ENCODE results near the gene LCN12. TPM values are rescaled to one million over a fixed set of nuclear protein-coding genes. Genes with fewer than 3 reads are reported as not detected.

The LCN12 gene
- polyA plus RNA-seq, 3 donors, result 0.67 to 1.4 TPM; not detected in 1

GRCh38 chr9:136963751-136964150 lies 11.7 kb downstream of the LCN12 start:
- 87 to 90% (median 89%) methylated on average over 11 to 12 of the region's 12 CpGs for WGBS, 3 donors

GRCh38 chr9:136964171-136964689 lies 12.2 kb downstream of the LCN12 start:
- WGBS, 3 donors, result 66 to 71% (median 69%) methylated on average over 21 to 22 of the region's 22 CpGs
- no peak overlapping the region for H3K27ac ChIP-seq (ENCODE audit: low read depth, low read length)

More at GRCh38 chr9:136963751-136964150, 11.7 kb downstream of the LCN12 start:
- H3K27ac ChIP-seq (ENCODE audit: low read depth, low read length), result no peak overlapping the region

GRCh38 chr9:136964833-136965422 lies 12.9 kb downstream of the LCN12 start:
- WGBS, 3 donors, result 81 to 87% (median 86%) methylated on average over 26 of the region's 26 CpGs
- no peak overlapping the region for H3K27ac ChIP-seq (ENCODE audit: low read depth, low read length)

GRCh38 chr9:136965771-136966484 lies 13.9 kb downstream of the LCN12 start:
- WGBS, 3 donors, result 14 to 26% (median 25%) methylated on average over 23 of the region's 23 CpGs
- no peak overlapping the region for H3K27ac ChIP-seq (ENCODE audit: low read depth, low read length)

- no peak overlapping the region for H3K27ac ChIP-seq (ENCODE audit: low read depth, low read length)
- 77 to 84% (median 82%) methylated on average over 16 to 17 of the region's 17 CpGs for WGBS, 3 donors
Observed at GRCh38 chr9:136968333-136969127, 16.5 kb downstream of the LCN12 start.

- no peak overlapping the region for H3K27ac ChIP-seq (ENCODE audit: low read depth, low read length)
- WGBS, 3 donors, result 70 to 88% (median 74%) methylated on average over 11 to 17 of the region's 17 CpGs
Observed at GRCh38 chr9:136969150-136969549, 17.1 kb downstream of the LCN12 start.

GRCh38 chr9:136969774-136970173 lies 17.7 kb downstream of the LCN12 start:
- no peak overlapping the region for H3K27ac ChIP-seq (ENCODE audit: low read depth, low read length)
- 69 to 84% (median 70%) methylated on average over 5 of the region's 5 CpGs for WGBS, 3 donors

GRCh38 chr9:136970361-136970760 lies 18.3 kb downstream of the LCN12 start:
- 78 to 87% (median 80%) methylated on average over 11 of the region's 11 CpGs for WGBS, 3 donors
- H3K27ac ChIP-seq (ENCODE audit: low read depth, low read length), result no peak overlapping the region

- no peak overlapping the region for H3K27ac ChIP-seq (ENCODE audit: low read depth, low read length)
- 75 to 87% (median 80%) methylated on average over 14 of the region's 14 CpGs for WGBS, 3 donors
Observed at GRCh38 chr9:136971746-136972145, 19.7 kb downstream of the LCN12 start.

- H3K27ac ChIP-seq (ENCODE audit: low read depth, low read length), result no peak overlapping the region
- 78 to 84% (median 82%) methylated on average over 9 to 11 of the region's 11 CpGs for WGBS, 3 donors
Observed at GRCh38 chr9:136972335-136972734, 20.3 kb downstream of the LCN12 start.

- whole genome bisulfite sequencing, 3 donors, result 47 to 72% (median 62%) methylated on average over 13 of the region's 13 CpGs
- no peak overlapping the region for H3K27ac ChIP-seq (ENCODE audit: low read depth, low read length)
Observed at GRCh38 chr9:136972743-136973142, 20.7 kb downstream of the LCN12 start.

- WGBS, 3 donors, result 86 to 91% (median 89%) methylated on average over 27 to 29 of the region's 29 CpGs
- H3K27ac ChIP-seq (ENCODE audit: low read depth, low read length), result no peak overlapping the region
Observed at GRCh38 chr9:136973618-136974617, 21.8 kb downstream of the LCN12 start.

- no peak overlapping the region for H3K27ac ChIP-seq (ENCODE audit: low read depth, low read length)
- 52 to 71% (median 53%) methylated on average over 15 of the region's 15 CpGs for WGBS, 3 donors
Observed at GRCh38 chr9:136974817-136975535, 22.9 kb downstream of the LCN12 start.

GRCh38 chr9:136975644-136976043 lies 23.6 kb downstream of the LCN12 start:
- WGBS, 3 donors, result 33 to 71% (median 37%) methylated on average over 14 of the region's 14 CpGs
- no peak overlapping the region for H3K27ac ChIP-seq (ENCODE audit: low read depth, low read length)

GRCh38 chr9:136977223-136977622 lies 25.1 kb downstream of the LCN12 start, which contains the start of gene PTGDS:
Gene PTGDS (plus strand): TSS chr9:136977504. CDS start chr9:136977579, 75 bp downstream.
- H3K27ac ChIP-seq (ENCODE audit: low read depth, low read length), result no peak within 1 kb of the TSS
- WGBS, 3 donors, result 50 to 81% (median 58%) methylated on average over 9 to 10 of the region's 10 CpGs

GRCh38 chr9:136977649-136978072 lies 25.6 kb downstream of the LCN12 start:
- WGBS, 3 donors, result 18 to 28% (median 21%) methylated on average over 24 to 33 of the region's 33 CpGs
- no peak overlapping the region for H3K27ac ChIP-seq (ENCODE audit: low read depth, low read length)

Data from adipose tissue (tissue), 3 donors.